ENCODE results near the gene SREK1.

The SREK1 gene
- long read RNA-seq, transcript SREK1-207 (2 exons, 559 nt): major isoform, 5 of 75 reads
- long read RNA-seq, partial matches to known transcripts: 66 of 75 reads
- long read RNA-seq, other reads (novel, unspliced or antisense): 3 of 75 reads

- peak; percentile 56 to 78 for DNase-seq (ENCODE audit: low read depth in 1 of 2, low spot score in 1 of 2)
- Histone ChIP-seq H3K27me3 (ENCODE audit: insufficient read depth, poor library complexity, severe bottlenecking) (no peaks in the 10 kb centered on the region), H3K27ac (replicated peaks) (peak within 1 kb of the TSS; percentile 99), H3K4me3 (replicated peaks; ENCODE audit: insufficient read depth, low read length) (peak within 1 kb of the TSS; percentile 55)
- TF ChIP-seq REST (IDR thresholded peaks at IDR 0.05; ENCODE audit: insufficient replicate concordance, low read depth) (peak; percentile 15), POLR2AphosphoS5 (IDR thresholded peaks at IDR 0.05; ENCODE audit: low read depth) (no peak; the same call in 1 of the 2 replicates), CTCF (IDR thresholded peaks at IDR 0.05; ENCODE audit: insufficient read depth, low read length) (no peak)
These were observed at the start of gene SREK1 for GRCh38 chr5:66144074-66144833. SREK1 (plus strand) TSS chr5:66144300; CDS start chr5:66144377, 77 bp downstream.

GRCh38 chr5:66100851-66101250, 43.2 kb upstream of the SREK1 start:
- no peak overlapping the region for H3K4me3 ChIP-seq (replicated peaks; ENCODE audit: insufficient read depth, low read length)
- TF ChIP-seq CTCF (IDR thresholded peaks at IDR 0.05; ENCODE audit: insufficient read depth, low read length): no peak
- no peak for TF ChIP-seq GABPA (IDR thresholded peaks at IDR 0.05; ENCODE audit: low read depth)
- TF ChIP-seq POLR2AphosphoS5 (IDR thresholded peaks at IDR 0.05; ENCODE audit: low read depth): no peak
- no peak for TF ChIP-seq REST (IDR thresholded peaks at IDR 0.05; ENCODE audit: insufficient replicate concordance, low read depth)
- TF ChIP-seq SPI1 (IDR thresholded peaks at IDR 0.05; ENCODE audit: borderline replicate concordance, low read depth): no peak
- H3K27ac ChIP-seq (replicated peaks): no peak overlapping the region
- no peak for DNase-seq (ENCODE audit: low read depth in 1 of 2, low spot score in 1 of 2)
- H3K27me3 ChIP-seq (ENCODE audit: insufficient read depth, poor library complexity, severe bottlenecking): no peaks in the 10 kb centered on the region

- no peak overlapping the region for H3K4me3 ChIP-seq (replicated peaks; ENCODE audit: insufficient read depth, low read length)
- TF ChIP-seq SPI1 (IDR thresholded peaks at IDR 0.05; ENCODE audit: borderline replicate concordance, low read depth) (no peak), POLR2AphosphoS5 (IDR thresholded peaks at IDR 0.05; ENCODE audit: low read depth) (no peak), GABPA (IDR thresholded peaks at IDR 0.05; ENCODE audit: low read depth) (no peak), REST (IDR thresholded peaks at IDR 0.05; ENCODE audit: insufficient replicate concordance, low read depth) (no peak), CTCF (IDR thresholded peaks at IDR 0.05; ENCODE audit: insufficient read depth, low read length) (no peak)
- DNase-seq (ENCODE audit: low read depth in 1 of 2, low spot score in 1 of 2): no peak
- no peak overlapping the region for H3K27ac ChIP-seq (replicated peaks)
- no peaks in the 10 kb centered on the region for H3K27me3 ChIP-seq (ENCODE audit: insufficient read depth, poor library complexity, severe bottlenecking)
These were observed 30.9 kb upstream of the SREK1 start for GRCh38 chr5:66113160-66113559.

Data from HL-60 (cell line).